H1 (cell line): ENCODE data around the gene MCC.

Experiments
- CTCF ChIP-seq, 3 experiments: IDR thresholded peaks; 1 replicate in 2 of 3; 2 replicates in 1 of 3; pipeline versions ENCODE4 v1.5.1 to v1.6.1; 2011; ENCODE audit warnings: low read length in 3 of 3, mild to moderate bottlenecking in 3 of 3, inconsistent platforms in 2 of 3, low read depth in 1 of 3, moderate library complexity in 1 of 3; ENCODE audit not compliant: insufficient read depth in 1 of 3; ENCODE audit errors: control extremely low read depth in 1 of 3
- GTF2F1 ChIP-seq: IDR thresholded peaks from 2 replicates; pipeline ENCODE4 v1.6.1; 2012; ENCODE audit warnings: low read depth, low read length, improper control_type of control experiment, borderline replicate concordance
- POLR2A ChIP-seq, 2 experiments: IDR thresholded peaks; 1 replicate in 1 of 2; 2 replicates in 1 of 2; pipeline ENCODE4 v1.6.1; 2011; ENCODE audit warnings: low read depth in 2 of 2, low read length in 2 of 2, mild to moderate bottlenecking in 2 of 2; ENCODE audit errors: control extremely low read depth in 1 of 2
- TEAD4 ChIP-seq: IDR thresholded peaks from 2 replicates; pipeline ENCODE4 v1.6.1; 2012; ENCODE audit warnings: low read depth, low read length, inconsistent platforms, mixed read lengths

GRCh38 chr5:113118765-113119164 lies 369.5 kb downstream of the MCC start:
- TF ChIP-seq GTF2F1 (no peak), POLR2A (IDR thresholded peaks at IDR 0.05; ENCODE audit: control extremely low read depth in 1 of 2, low read depth in 2 of 2, low read length in 2 of 2) (no peak), TEAD4 (no peak), CTCF (IDR thresholded peaks at IDR 0.05; ENCODE audit: control extremely low read depth in 1 of 3, insufficient read depth in 1 of 3, low read depth in 1 of 3, low read length in 3 of 3) (no peak)
